Smooth muscle cell (in vitro differentiated cells): ENCODE measurements around the gene OLFML2B. TPM values are rescaled to one million over a fixed set of nuclear protein-coding genes. Genes with fewer than 3 reads are reported as not detected.

ENCODE experiments used
- DNase-seq: peaks from one replicate; lab custom pipeline; 2025; ENCODE audit not compliant: unreplicated experiment; lab: John Stamatoyannopoulos, UW
- H2AFZ ChIP-seq: fragments of 200-600 bp; sonication (generic); 2 replicates; pipeline ENCODE4 v1.6.0; 2016; ENCODE audit warnings: antibody characterized with exemption, low read depth, mild to moderate bottlenecking
- H3F3A ChIP-seq: fragments of 200-600 bp; sonication (generic); 2 replicates; pipeline ENCODE4 v1.6.0; 2017; ENCODE audit warnings: antibody characterized with exemption, low read depth
- H3K27ac ChIP-seq: fragments of 200-600 bp; sonication (generic); 2 replicates; pipeline ENCODE4 v1.5.1; 2016; ENCODE audit warnings: low read depth, mild to moderate bottlenecking
- H3K27me3 ChIP-seq: fragments of 200-600 bp; sonication (generic); 2 replicates; pipeline ENCODE4 v1.6.1; 2016; ENCODE audit warnings: low read depth, mild to moderate bottlenecking
- H3K36me3 ChIP-seq: fragments of 200-600 bp; sonication (generic); 2 replicates; pipeline ENCODE4 v1.5.1; 2016; ENCODE audit warnings: low read depth
- H3K4me1 ChIP-seq: fragments of 200-600 bp; sonication (generic); 2 replicates; pipeline ENCODE4 v1.5.1; 2016; ENCODE audit warnings: low read depth
- H3K4me2 ChIP-seq: fragments of 200-600 bp; sonication (generic); 2 replicates; pipeline ENCODE4 v1.6.0; 2016; ENCODE audit warnings: mild to moderate bottlenecking
- H3K4me3 ChIP-seq: fragments of 200-600 bp; sonication (generic); 2 replicates; pipeline ENCODE4 v1.5.1; 2016; ENCODE audit warnings: mild to moderate bottlenecking
- H3K79me2 ChIP-seq: fragments of 200-600 bp; sonication (generic); 2 replicates; pipeline ENCODE4 v1.6.0; 2016; ENCODE audit warnings: low read depth, mild to moderate bottlenecking
- H3K9ac ChIP-seq: fragments of 200-600 bp; sonication (generic); 2 replicates; pipeline ENCODE4 v1.6.0; 2016; ENCODE audit warnings: low read depth
- H3K9me3 ChIP-seq: fragments of 200-600 bp; sonication (generic); replicated peaks from 2 replicates; pipeline ENCODE4 v1.5.1; 2016; ENCODE audit warnings: low read depth
- H4K20me1 ChIP-seq: fragments of 200-600 bp; sonication (generic); 2 replicates; pipeline ENCODE4 v1.6.0; 2016; ENCODE audit warnings: low read depth
- WGBS: methylation state at CpG from one replicate; pipeline ENCODE4 v1.1.7; 2016; ENCODE audit warnings: low lambda C conversion rate; 5-methylcytosine and 5-hydroxymethylcytosine counted together
- polyA plus RNA-seq: library from polyadenylated mRNA; unstranded; fragments of >200 nt; fragmentation: Nextera tagmentation; extraction: Ambion mirVana; gene quantifications from 2 replicates; pipeline ENCODE4 v1.2.1, GENCODE V29; 2016
- total RNA-seq: library from RNA; depleted of rRNA; stranded (reverse); fragments of >200 nt; gene quantifications from 2 replicates; pipeline ENCODE4 v1.2.3, GENCODE V29; 2014
- TF ChIP-seq, protein P1 (sequence below): fragments of 200-600 bp; sonication (generic); IDR thresholded peaks from 2 replicates; pipeline ENCODE4 v1.5.1; 2017; ENCODE audit warnings: borderline replicate concordance, mild to moderate bottlenecking, antibody characterized with exemption; ENCODE audit not compliant: insufficient read depth, poor library complexity, severe bottlenecking

OLFML2B gene
- total and polyA plus RNA-seq, 2 experiments from 2014 or later = 5.9 to 9.7 TPM

DNA sequence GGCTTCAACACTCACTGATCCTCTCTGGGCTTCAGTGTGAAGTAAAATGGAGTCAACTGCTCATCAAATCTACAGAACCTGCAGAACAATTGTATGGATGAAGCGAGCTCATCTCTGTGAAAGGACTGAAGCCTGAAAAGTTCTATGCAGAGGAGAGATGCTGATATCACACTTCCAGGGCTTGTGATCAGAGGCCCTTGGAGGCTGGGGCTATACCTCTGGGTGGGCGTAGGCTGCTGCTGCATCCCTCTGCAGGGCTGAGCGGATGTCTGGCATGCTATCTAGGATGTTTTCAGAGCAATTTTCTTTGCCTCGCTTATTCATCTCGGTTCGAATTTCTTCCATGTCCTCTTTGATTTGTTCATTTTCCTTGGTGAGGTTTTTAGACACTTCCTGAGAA lies 17.6 kb downstream of the OLFML2B start:
- Histone ChIP-seq H3K36me3 (no peaks in the 10 kb centered on the region), H3K4me1 (peaks cover 5% of the 10 kb centered on the region), H3K27ac (peak overlapping the region; percentile 36), H3K4me2 (no peak overlapping the region), H3F3A (no peaks in the 10 kb centered on the region), H3K27me3 (no peaks in the 10 kb centered on the region), H3K79me2 (no peaks in the 10 kb centered on the region), H3K4me3 (no peak overlapping the region), H2AFZ (no peak overlapping the region), H4K20me1 (no peaks in the 10 kb centered on the region), H3K9ac (no peak overlapping the region), H3K9me3 (no peaks in the 10 kb centered on the region)
- no peak for DNase-seq
- 64% methylated on average over 6 of the region's 6 CpGs for WGBS
- TF ChIP-seq, protein P1, sequence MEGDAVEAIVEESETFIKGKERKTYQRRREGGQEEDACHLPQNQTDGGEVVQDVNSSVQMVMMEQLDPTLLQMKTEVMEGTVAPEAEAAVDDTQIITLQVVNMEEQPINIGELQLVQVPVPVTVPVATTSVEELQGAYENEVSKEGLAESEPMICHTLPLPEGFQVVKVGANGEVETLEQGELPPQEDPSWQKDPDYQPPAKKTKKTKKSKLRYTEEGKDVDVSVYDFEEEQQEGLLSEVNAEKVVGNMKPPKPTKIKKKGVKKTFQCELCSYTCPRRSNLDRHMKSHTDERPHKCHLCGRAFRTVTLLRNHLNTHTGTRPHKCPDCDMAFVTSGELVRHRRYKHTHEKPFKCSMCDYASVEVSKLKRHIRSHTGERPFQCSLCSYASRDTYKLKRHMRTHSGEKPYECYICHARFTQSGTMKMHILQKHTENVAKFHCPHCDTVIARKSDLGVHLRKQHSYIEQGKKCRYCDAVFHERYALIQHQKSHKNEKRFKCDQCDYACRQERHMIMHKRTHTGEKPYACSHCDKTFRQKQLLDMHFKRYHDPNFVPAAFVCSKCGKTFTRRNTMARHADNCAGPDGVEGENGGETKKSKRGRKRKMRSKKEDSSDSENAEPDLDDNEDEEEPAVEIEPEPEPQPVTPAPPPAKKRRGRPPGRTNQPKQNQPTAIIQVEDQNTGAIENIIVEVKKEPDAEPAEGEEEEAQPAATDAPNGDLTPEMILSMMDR = no peak

DNA sequence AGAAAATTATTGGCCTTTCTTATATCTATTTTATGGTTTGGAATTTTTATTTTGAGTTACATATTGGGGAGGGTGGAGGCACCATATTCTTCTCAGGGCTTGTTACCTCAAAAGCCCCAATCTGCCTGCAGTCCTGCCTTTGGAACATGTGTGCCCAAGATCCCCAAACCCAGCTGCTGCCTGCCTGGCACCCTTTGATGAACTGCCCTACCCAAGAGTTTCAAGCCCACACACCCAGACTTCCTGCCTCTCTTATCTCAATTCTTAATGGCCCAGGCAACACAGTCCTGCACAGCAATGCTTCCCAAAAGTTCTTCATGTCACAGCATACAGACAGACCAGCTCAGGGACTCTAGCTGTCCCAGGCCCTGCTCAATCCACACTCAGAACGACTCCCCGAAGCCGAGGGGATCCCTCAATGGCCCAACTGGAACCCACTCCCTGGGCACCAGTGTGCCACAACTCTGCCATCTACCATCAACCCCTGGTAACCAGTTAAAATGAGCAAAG lies 19.2 kb downstream of the OLFML2B start:
- no peaks in the 10 kb centered on the region for H3F3A ChIP-seq
- H3K4me2 ChIP-seq = peak overlapping the region; percentile 33
- peak overlapping the region; percentile 95 for H3K27ac ChIP-seq
- H3K4me1 ChIP-seq = peaks cover 5% of the 10 kb centered on the region
- TF ChIP-seq, protein P1 = no peak
- no peaks in the 10 kb centered on the region for H3K9me3 ChIP-seq
- H3K36me3 ChIP-seq = no peaks in the 10 kb centered on the region
- H3K79me2 ChIP-seq = no peaks in the 10 kb centered on the region
- no peak overlapping the region for H3K4me3 ChIP-seq
- no peak for DNase-seq
- H4K20me1 ChIP-seq = no peaks in the 10 kb centered on the region
- H3K27me3 ChIP-seq = no peaks in the 10 kb centered on the region
- no peak overlapping the region for H2AFZ ChIP-seq
- H3K9ac ChIP-seq = no peak overlapping the region
- 75% methylated on average over 3 of the region's 3 CpGs for WGBS

DNA sequence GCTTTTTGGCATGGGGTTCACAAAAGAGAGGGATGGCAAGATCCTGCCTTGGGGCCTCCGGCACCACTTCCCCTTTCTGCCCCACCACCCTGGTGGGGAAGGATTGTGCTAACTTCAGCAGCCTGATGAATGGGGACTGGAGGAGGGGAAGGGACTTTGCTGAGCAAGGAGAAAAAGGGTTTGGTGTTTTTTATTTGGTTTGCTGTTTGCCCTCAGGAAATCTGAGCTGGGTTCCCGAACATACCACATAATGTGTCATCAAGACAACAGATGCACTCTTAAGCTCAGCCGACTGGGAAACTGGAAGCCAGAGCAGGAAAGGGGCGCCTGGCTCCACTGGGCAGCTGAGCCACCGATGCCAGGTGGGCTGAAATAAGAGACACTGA lies 19.8 kb downstream of the OLFML2B start:
- no peak overlapping the region for H3K4me3 ChIP-seq
- peak overlapping the region; percentile 95 for H3K27ac ChIP-seq
- DNase-seq = no peak
- H2AFZ ChIP-seq = no peak overlapping the region
- H3K36me3 ChIP-seq = no peaks in the 10 kb centered on the region
- TF ChIP-seq, protein P1 = no peak
- H3K4me2 ChIP-seq = peak overlapping the region; percentile 79
- no peaks in the 10 kb centered on the region for H3F3A ChIP-seq
- WGBS = 7% methylated on average over 5 of the region's 5 CpGs
- H3K27me3 ChIP-seq = no peaks in the 10 kb centered on the region
- peaks cover 5% of the 10 kb centered on the region for H3K4me1 ChIP-seq
- no peaks in the 10 kb centered on the region for H3K9me3 ChIP-seq
- H3K9ac ChIP-seq = peak overlapping the region; percentile 67
- no peaks in the 10 kb centered on the region for H3K79me2 ChIP-seq
- H4K20me1 ChIP-seq = no peaks in the 10 kb centered on the region
